NT2/D1 (cell line): ENCODE data around the gene CDH4.

Experiments used
- SUZ12 ChIP-seq: IDR thresholded peaks from 2 replicates; pipeline ENCODE4 v1.6.1; 2011; ENCODE audit not compliant: insufficient read length, insufficient read depth; ENCODE audit errors: extremely low read depth
- YY1 ChIP-seq: IDR thresholded peaks from 2 replicates; pipeline ENCODE4 v1.6.1; 2011; ENCODE audit not compliant: insufficient read length, insufficient read depth
- ZNF274 ChIP-seq: IDR thresholded peaks from 2 replicates; pipeline ENCODE4 v1.6.1; 2011; ENCODE audit warnings: mild to moderate bottlenecking, low read depth, low read length

DNA sequence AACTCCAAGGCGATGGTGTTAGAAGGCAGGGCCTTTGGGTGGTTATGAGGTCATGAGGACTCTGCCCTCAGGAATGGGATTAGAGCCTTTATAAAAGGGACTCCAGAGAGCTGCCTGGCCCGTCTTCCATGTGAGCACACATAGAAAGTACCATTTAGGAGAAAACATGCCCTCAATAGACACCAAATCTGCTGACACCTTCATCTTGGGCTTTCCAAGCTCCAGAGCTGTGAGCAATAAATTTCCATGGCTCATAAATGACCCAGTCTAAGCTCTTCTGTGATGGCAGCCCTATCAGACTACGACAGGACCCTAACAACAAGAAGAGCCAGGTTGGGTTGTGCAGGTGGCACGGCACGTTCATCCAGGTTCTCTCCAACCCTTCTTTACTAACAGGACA lies 189.5 kb downstream of the CDH4 start:
- TF ChIP-seq SUZ12 (no peak), ZNF274 (no peak), YY1 (no peak)
